ENCODE measurements around the gene KIF16B. TPM values are rescaled to one million over a fixed set of nuclear protein-coding genes. Genes with fewer than 3 reads are reported as not detected.

The KIF16B gene
- total RNA-seq, 4 donors from 2014 or later = 22.2 to 59.2 (median 31.4) TPM

DNA sequence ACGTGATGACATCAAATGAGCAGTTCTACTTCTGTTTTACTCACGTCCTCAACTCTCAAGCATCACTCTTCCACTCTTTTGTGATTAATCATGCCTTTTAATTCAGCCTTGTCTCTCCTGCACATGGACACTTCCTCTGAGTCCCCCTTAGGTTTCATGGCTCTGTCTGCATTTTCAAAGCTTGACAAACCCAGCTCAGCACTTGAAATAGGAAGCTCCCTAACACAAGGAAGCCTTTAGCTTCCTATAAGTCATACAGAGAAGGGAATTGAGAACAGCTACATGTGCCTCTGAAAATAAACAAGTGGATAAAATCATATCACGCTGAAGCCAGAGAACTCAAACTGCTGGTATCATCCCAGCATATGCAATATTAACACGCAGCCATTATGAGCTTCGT, 21.2 kb downstream of the KIF16B start:
- no peak for DNase-seq (ENCODE audit: low spot score in 2 of 2)
- no peak overlapping the region for H3K4me3 ChIP-seq (ENCODE audit: low read depth, poor library complexity, severe bottlenecking)
- TF ChIP-seq, protein P1, sequence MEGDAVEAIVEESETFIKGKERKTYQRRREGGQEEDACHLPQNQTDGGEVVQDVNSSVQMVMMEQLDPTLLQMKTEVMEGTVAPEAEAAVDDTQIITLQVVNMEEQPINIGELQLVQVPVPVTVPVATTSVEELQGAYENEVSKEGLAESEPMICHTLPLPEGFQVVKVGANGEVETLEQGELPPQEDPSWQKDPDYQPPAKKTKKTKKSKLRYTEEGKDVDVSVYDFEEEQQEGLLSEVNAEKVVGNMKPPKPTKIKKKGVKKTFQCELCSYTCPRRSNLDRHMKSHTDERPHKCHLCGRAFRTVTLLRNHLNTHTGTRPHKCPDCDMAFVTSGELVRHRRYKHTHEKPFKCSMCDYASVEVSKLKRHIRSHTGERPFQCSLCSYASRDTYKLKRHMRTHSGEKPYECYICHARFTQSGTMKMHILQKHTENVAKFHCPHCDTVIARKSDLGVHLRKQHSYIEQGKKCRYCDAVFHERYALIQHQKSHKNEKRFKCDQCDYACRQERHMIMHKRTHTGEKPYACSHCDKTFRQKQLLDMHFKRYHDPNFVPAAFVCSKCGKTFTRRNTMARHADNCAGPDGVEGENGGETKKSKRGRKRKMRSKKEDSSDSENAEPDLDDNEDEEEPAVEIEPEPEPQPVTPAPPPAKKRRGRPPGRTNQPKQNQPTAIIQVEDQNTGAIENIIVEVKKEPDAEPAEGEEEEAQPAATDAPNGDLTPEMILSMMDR (IDR thresholded peaks at IDR 0.05) = no peak
- TF ChIP-seq POLR2A (IDR thresholded peaks at IDR 0.05) = no peak
- intact Hi-C loops (cut with DNase I; ENCODE audit: low total_unique reads) = no loop called here
- WGBS, 2 donors = 80 to 82% methylated on average over 5 of the region's 5 CpGs

DNA sequence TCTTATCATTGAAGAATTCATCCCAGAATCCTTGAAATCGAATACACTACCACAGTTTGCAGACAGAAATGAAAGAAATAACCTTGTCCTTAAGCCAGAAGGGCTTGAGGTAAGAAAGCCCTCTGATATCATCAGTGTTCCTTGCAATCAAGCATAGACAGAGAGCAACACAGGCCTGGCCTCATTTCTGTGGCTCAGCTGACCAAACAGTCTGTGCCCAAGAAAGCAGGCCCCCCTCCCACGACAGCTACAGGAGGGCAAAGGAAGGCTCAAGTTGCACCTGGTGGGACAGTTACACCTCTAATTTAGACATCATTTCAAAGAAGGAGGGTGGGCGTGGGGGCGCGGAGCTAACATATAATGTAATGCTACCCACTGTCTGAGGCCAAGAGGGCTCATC, 21.6 kb downstream of the KIF16B start:
- DNase-seq (ENCODE audit: low spot score in 2 of 2) = no peak
- TF ChIP-seq, protein P1 (IDR thresholded peaks at IDR 0.05) = no peak
- no peak for TF ChIP-seq POLR2A (IDR thresholded peaks at IDR 0.05)
- 76 to 86% methylated on average over 5 of the region's 5 CpGs for WGBS, 2 donors
- no peak overlapping the region for H3K4me3 ChIP-seq (ENCODE audit: low read depth, poor library complexity, severe bottlenecking)
- intact Hi-C loops (cut with DNase I; ENCODE audit: low total_unique reads) = no loop called here

DNA sequence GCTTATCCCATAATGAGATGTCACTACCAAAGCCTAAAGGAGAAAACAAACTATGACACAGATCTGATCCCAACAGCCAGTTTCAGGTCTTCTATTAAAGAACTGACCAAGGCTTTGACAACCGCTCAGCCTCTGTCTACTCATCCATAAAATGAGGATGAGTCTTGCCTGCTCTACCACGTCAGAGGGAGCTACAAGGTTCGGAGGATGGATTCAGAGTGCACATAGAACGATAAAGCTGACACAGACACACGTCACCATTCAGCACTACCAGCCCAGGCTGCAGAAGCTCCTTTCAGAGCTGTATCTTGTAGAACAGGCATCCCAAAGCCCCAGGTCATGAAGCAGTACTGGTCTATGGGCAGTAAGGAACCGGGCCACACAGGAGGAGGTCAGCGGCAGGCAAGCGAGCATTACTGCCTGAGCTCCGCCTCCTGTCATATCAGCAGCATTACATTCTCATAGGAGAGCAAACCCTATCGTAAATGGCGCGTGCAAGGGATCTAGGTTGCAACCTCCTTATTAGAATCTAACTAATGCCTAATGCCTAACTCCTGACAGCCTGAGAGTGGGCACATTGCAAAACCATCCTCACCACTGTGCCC, 25.1 kb downstream of the KIF16B start:
- no peak for DNase-seq (ENCODE audit: low spot score in 2 of 2)

DNA sequence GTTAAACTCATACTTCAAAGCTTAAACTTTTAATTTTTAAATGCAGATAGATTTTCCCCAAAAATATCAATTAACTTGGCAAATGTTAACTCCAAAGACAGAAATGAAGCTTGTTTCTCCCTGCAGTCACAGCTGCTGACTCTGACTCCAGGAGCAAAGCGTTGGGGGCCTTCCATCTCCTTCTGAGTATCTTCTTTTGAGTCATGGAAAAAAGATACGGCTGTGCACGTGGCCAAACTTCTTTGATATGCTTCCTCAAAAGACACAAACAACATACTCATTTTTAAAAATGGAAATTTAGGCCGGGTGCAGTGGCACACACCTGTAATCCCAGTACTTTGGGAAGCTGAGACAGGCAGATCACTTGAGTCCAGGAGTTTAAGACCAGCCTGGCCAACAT, 28.3 kb downstream of the KIF16B start:
- WGBS, 2 donors = 88% methylated on average over 4 of the region's 4 CpGs
- DNase-seq (ENCODE audit: low spot score in 2 of 2) = no peak
- no peak overlapping the region for H3K4me3 ChIP-seq (ENCODE audit: low read depth, poor library complexity, severe bottlenecking)
- TF ChIP-seq, protein P1 (IDR thresholded peaks at IDR 0.05) = no peak
- TF ChIP-seq POLR2A (IDR thresholded peaks at IDR 0.05) = no peak
- intact Hi-C loops (cut with DNase I; ENCODE audit: low total_unique reads) = no loop called here

More for the DNA sequence above, 25.1 kb downstream of the KIF16B start:
- no peak for TF ChIP-seq POLR2A (IDR thresholded peaks at IDR 0.05)
- TF ChIP-seq, protein P1 (IDR thresholded peaks at IDR 0.05) = no peak
- 91 to 97% methylated on average over 12 of the region's 12 CpGs for WGBS, 2 donors
- intact Hi-C loops (cut with DNase I; ENCODE audit: low total_unique reads) = no loop called here
- H3K4me3 ChIP-seq (ENCODE audit: low read depth, poor library complexity, severe bottlenecking) = no peak overlapping the region

DNA sequence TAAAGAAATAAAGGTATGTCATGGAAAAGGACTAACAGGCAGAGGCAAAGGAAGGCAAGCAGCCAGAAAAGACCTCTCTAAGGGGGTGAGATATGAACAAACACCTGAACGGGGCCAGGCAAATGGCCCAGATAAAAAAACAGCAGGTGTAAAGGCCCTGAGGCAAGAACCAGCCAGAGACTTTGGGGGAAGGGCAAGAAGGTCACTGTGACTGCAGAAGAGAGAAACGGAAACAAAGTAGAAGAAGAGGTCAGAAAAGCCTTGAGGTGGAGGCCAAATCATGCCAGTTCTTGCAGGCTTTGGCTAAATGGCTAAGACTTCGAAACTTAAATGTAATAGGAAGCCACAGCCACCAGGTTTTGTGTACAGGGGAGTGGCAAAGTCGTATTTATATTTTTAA, 30.8 kb downstream of the KIF16B start:
- H3K4me3 ChIP-seq (ENCODE audit: low read depth, poor library complexity, severe bottlenecking) = no peak overlapping the region
- DNase-seq (ENCODE audit: low spot score in 2 of 2) = no peak
- WGBS, 2 donors = 81 to 83% methylated on average over 4 of the region's 4 CpGs
- TF ChIP-seq, protein P1 (IDR thresholded peaks at IDR 0.05) = no peak
- no peak for TF ChIP-seq POLR2A (IDR thresholded peaks at IDR 0.05)
- intact Hi-C loops (cut with DNase I; ENCODE audit: low total_unique reads) = no loop called here

DNA sequence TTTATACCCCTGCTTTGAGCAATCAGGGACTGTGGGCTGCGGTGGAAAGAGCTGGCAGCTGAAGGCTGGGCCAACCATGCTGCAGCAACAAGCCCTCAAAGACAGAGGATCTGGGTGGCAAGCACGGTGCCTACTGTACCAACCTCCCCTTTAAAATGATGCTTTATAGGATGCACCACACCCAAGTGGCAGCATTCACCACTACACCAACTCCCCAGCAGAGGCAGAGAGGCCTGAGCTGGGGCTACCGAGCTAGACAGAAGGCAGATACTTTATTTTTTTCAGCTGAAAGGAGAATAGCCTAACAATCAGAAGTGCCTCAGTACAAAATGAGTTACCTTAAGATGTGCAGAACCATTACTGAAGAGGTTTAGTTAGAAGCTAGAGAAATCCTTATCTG, 31.4 kb downstream of the KIF16B start:
- no peak for DNase-seq (ENCODE audit: low spot score in 2 of 2)
- TF ChIP-seq, protein P1 (IDR thresholded peaks at IDR 0.05) = no peak
- TF ChIP-seq POLR2A (IDR thresholded peaks at IDR 0.05) = no peak
- intact Hi-C loops (cut with DNase I; ENCODE audit: low total_unique reads) = no loop called here
- no peak overlapping the region for H3K4me3 ChIP-seq (ENCODE audit: low read depth, poor library complexity, severe bottlenecking)
- WGBS, 2 donors = 86 to 87% methylated on average over 3 of the region's 3 CpGs

Data from lower leg skin (tissue), 4 donors.